Activated CD8-positive, alpha-beta T cell treated with anti-CD3 and anti-CD28 coated beads, Interleukin-2, amount 10 ng/mL, durations not matched to agents 7 days and 5 days (primary cell): ENCODE data around the gene LENG8. TPM values are rescaled to one million over a fixed set of nuclear protein-coding genes. Genes with fewer than 3 reads are reported as not detected.
"Not testable (repeated sequence)": the region's sequence is repeated elsewhere in the genome, so short reads cannot be mapped to it uniquely, and the experiment has no call there.

Source experiments
- ATAC-seq: fragments of 150-1000 bp; cut with Tn5 transposase; one replicate; pipeline ENCODE4 v1.10.0; 2021; ENCODE audit warnings: moderate library complexity
- CTCF ChIA-PET: fragments of 350-600 bp; sonication (Branson Sonifier 250); formaldehyde crosslinking; loops from one replicate; lab custom pipeline; 2021; ENCODE audit warnings: antibody characterized with exemption; lab: Charles Lee
- POLR2A ChIA-PET: fragments of 350-600 bp; sonication (Branson Sonifier 250); formaldehyde crosslinking; loops from one replicate; lab custom pipeline; 2021; ENCODE audit warnings: antibody characterized with exemption; lab: Charles Lee
- DNase-seq: peaks from one replicate; pipeline ENCODE4 v3.0.0-alpha.2; 2020
- H3K27ac Mint-ChIP-seq: one replicate; pipeline ENCODE4 v1.8.0; 2021; ENCODE audit warnings: mild to moderate bottlenecking, mixed read lengths
- H3K27me3 Mint-ChIP-seq: one replicate; pipeline ENCODE4 v1.8.0; 2021; ENCODE audit warnings: low read depth, mixed read lengths
- H3K36me3 Mint-ChIP-seq: one replicate; pipeline ENCODE4 v1.8.0; 2021; ENCODE audit warnings: low read depth, mixed read lengths
- H3K4me1 Mint-ChIP-seq: one replicate; pipeline ENCODE4 v1.8.0; 2021; ENCODE audit warnings: low read depth, mixed read lengths
- H3K4me3 Mint-ChIP-seq: one replicate; pipeline ENCODE4 v1.8.0; 2021; ENCODE audit warnings: mild to moderate bottlenecking, mixed read lengths
- H3K9me3 Mint-ChIP-seq: one replicate; pipeline ENCODE4 v1.8.0; 2022; ENCODE audit warnings: mixed read lengths; ENCODE audit not compliant: insufficient read depth
- total RNA-seq, 2 experiments: library from RNA; stranded (reverse); gene quantifications; one replicate each; pipeline ENCODE4 v1.2.3, GENCODE V29; 2021

The LENG8 gene
- total RNA-seq, 2 experiments from 2014 or later = 171 to 181 TPM

GRCh38 chr19:54477650-54478049, 28.7 kb downstream of the LENG8 start:
- CTCF ChIA-PET = interaction anchor here (0.9 to 1.9 kb wide), 4 partner anchors 197 to 403 kb away, joined by 3 to 12 read pairs (median 4); no protein-coding TSS in a partner anchor

GRCh38 chr19:54478677-54479266, 29.8 kb downstream of the LENG8 start:
- Mint-ChIP-seq H3K9me3 (no peaks in the 10 kb centered on the region), H3K4me3 (no peak overlapping the region), H3K27me3 (peaks cover 28% of the 10 kb centered on the region), H3K36me3 (no peaks in the 10 kb centered on the region), H3K27ac (no peak overlapping the region), H3K4me1 (peaks cover 32% of the 10 kb centered on the region)
- ChIA-PET CTCF (interaction anchor here (0.7 to 4.8 kb wide), 11 partner anchors 40 to 203 kb away, joined by 3 to 48 read pairs (median 4); no protein-coding TSS in a partner anchor), POLR2A (no interaction called here)
- peak; percentile 49 for ATAC-seq
- DNase-seq = peak; percentile 64

More at GRCh38 chr19:54477650-54478049, 28.7 kb downstream of the LENG8 start:
- no peak for DNase-seq
- Mint-ChIP-seq H3K4me3 (no peak overlapping the region), H3K27me3 (peaks cover 34% of the 10 kb centered on the region), H3K27ac (no peak overlapping the region), H3K36me3 (no peaks in the 10 kb centered on the region), H3K4me1 (peaks cover 33% of the 10 kb centered on the region), H3K9me3 (no peaks in the 10 kb centered on the region)
- ATAC-seq = no peak
- POLR2A ChIA-PET = interaction anchor here (1.6 kb wide), 1 partner anchor 14 kb away, joined by 4 read pairs; the partner anchor contains the start of gene LENG9

- POLR2A ChIA-PET = no interaction called here
- ATAC-seq = no peak
- H3K27me3 Mint-ChIP-seq = peaks cover 27% of the 10 kb centered on the region
- CTCF ChIA-PET = interaction anchor here (0.8 to 4.8 kb wide), 6 partner anchors 39 to 201 kb away, joined by 3 to 48 read pairs (median 8); no protein-coding TSS in a partner anchor
- no peak overlapping the region for H3K27ac Mint-ChIP-seq
- H3K9me3 Mint-ChIP-seq = no peaks in the 10 kb centered on the region
- H3K36me3 Mint-ChIP-seq = no peaks in the 10 kb centered on the region
- H3K4me1 Mint-ChIP-seq = peaks cover 32% of the 10 kb centered on the region
- DNase-seq = no peak
- no peak overlapping the region for H3K4me3 Mint-ChIP-seq
Measured at GRCh38 chr19:54480051-54480450, 31.1 kb downstream of the LENG8 start.

- peak; percentile 60 for DNase-seq
- ATAC-seq = peak; percentile 64
- no peak overlapping the region for H3K27ac Mint-ChIP-seq
- H3K36me3 Mint-ChIP-seq = no peaks in the 10 kb centered on the region
- H3K9me3 Mint-ChIP-seq = no peaks in the 10 kb centered on the region
- H3K4me1 Mint-ChIP-seq = peaks cover 32% of the 10 kb centered on the region
- H3K27me3 Mint-ChIP-seq = peaks cover 30% of the 10 kb centered on the region
- no peak overlapping the region for H3K4me3 Mint-ChIP-seq
- ChIA-PET POLR2A (no interaction called here), CTCF (interaction anchor here (0.8 to 4.8 kb wide), 17 partner anchors 9 to 435 kb away, joined by 3 to 48 read pairs (median 3); partner anchors contain the start of gene CDC42EP5)
Measured at GRCh38 chr19:54481326-54481930, 32.4 kb downstream of the LENG8 start.

GRCh38 chr19:54482889-54483288, 33.9 kb downstream of the LENG8 start:
- CTCF ChIA-PET = interaction anchor here (2.3 to 4.8 kb wide), 3 partner anchors 13 to 191 kb away, joined by 7 to 48 read pairs (median 30); no protein-coding TSS in a partner anchor
- H3K27ac Mint-ChIP-seq = no peak overlapping the region
- H3K4me1 Mint-ChIP-seq = peaks cover 32% of the 10 kb centered on the region

GRCh38 chr19:54484451-54484850, 35.5 kb downstream of the LENG8 start:
- Mint-ChIP-seq H3K9me3 (no peaks in the 10 kb centered on the region), H3K36me3 (no peaks in the 10 kb centered on the region), H3K4me3 (no peak overlapping the region), H3K27me3 (peaks cover 19% of the 10 kb centered on the region), H3K27ac (no peak overlapping the region), H3K4me1 (peaks cover 27% of the 10 kb centered on the region)
- no peak for ATAC-seq
- ChIA-PET POLR2A (no interaction called here), CTCF (no interaction called here)
- no peak for DNase-seq

More at GRCh38 chr19:54482889-54483288, 33.9 kb downstream of the LENG8 start:
- DNase-seq (no peak), ATAC-seq (no peak)
- Mint-ChIP-seq H3K4me3 (peak overlapping the region; percentile 29), H3K27me3 (peaks cover 19% of the 10 kb centered on the region), H3K9me3 (no peaks in the 10 kb centered on the region), H3K36me3 (no peaks in the 10 kb centered on the region)
- POLR2A ChIA-PET = no interaction called here

- Mint-ChIP-seq H3K4me3 (no peak overlapping the region), H3K27me3 (peaks cover 26% of the 10 kb centered on the region), H3K27ac (no peak overlapping the region), H3K9me3 (no peaks in the 10 kb centered on the region), H3K4me1 (peaks cover 15% of the 10 kb centered on the region), H3K36me3 (no peaks in the 10 kb centered on the region)
- ATAC-seq = no peak
- ChIA-PET CTCF (no interaction called here), POLR2A (no interaction called here)
- no peak for DNase-seq
Measured at GRCh38 chr19:54485851-54486250, 36.9 kb downstream of the LENG8 start.

- no peak for DNase-seq
- Mint-ChIP-seq H3K36me3 (no peaks in the 10 kb centered on the region), H3K27ac (no peak overlapping the region), H3K4me3 (no peak overlapping the region), H3K4me1 (no peaks in the 10 kb centered on the region), H3K9me3 (no peaks in the 10 kb centered on the region), H3K27me3 (peaks cover 33% of the 10 kb centered on the region)
- ChIA-PET CTCF (interaction anchor here (1.4 kb wide), 1 partner anchor 8 kb away, joined by 3 read pairs; no protein-coding TSS in a partner anchor), POLR2A (no interaction called here)
- ATAC-seq = no peak
Measured at GRCh38 chr19:54489341-54489740, 40.3 kb downstream of the LENG8 start.

GRCh38 chr19:54489766-54490165, 40.8 kb downstream of the LENG8 start:
- peaks cover 30% of the 10 kb centered on the region for H3K27me3 Mint-ChIP-seq
- DNase-seq (no peak), ATAC-seq (no peak)
- H3K9me3 Mint-ChIP-seq = no peaks in the 10 kb centered on the region
- CTCF ChIA-PET = interaction anchor here (1.4 kb wide), 1 partner anchor 8 kb away, joined by 3 read pairs; no protein-coding TSS in a partner anchor
- POLR2A ChIA-PET = no interaction called here
- no peak overlapping the region for H3K4me3 Mint-ChIP-seq
- no peak overlapping the region for H3K27ac Mint-ChIP-seq
- no peaks in the 10 kb centered on the region for H3K4me1 Mint-ChIP-seq
- H3K36me3 Mint-ChIP-seq = no peaks in the 10 kb centered on the region

- POLR2A ChIA-PET = interaction anchor here (1.0 kb wide), 1 partner anchor 10 kb away, joined by 3 read pairs; the partner anchor contains the start of gene LAIR2
- no peaks in the 10 kb centered on the region for H3K36me3 Mint-ChIP-seq
Measured at GRCh38 chr19:54492568-54492967, 43.6 kb downstream of the LENG8 start.

GRCh38 chr19:54493056-54493455, 44.1 kb downstream of the LENG8 start:
- H3K9me3 Mint-ChIP-seq, ATAC-seq, H3K4me1 Mint-ChIP-seq, H3K36me3 Mint-ChIP-seq, CTCF ChIA-PET, H3K27ac Mint-ChIP-seq, DNase-seq, H3K4me3 Mint-ChIP-seq, POLR2A ChIA-PET: not testable (repeated sequence)
- H3K27me3 Mint-ChIP-seq = peaks cover 41% of the 10 kb centered on the region

More at GRCh38 chr19:54492568-54492967, 43.6 kb downstream of the LENG8 start:
- ATAC-seq (no peak), DNase-seq (no peak)
- H3K27ac Mint-ChIP-seq = no peak overlapping the region
- H3K4me1 Mint-ChIP-seq = peaks cover 4% of the 10 kb centered on the region
- no peaks in the 10 kb centered on the region for H3K9me3 Mint-ChIP-seq
- CTCF ChIA-PET = no interaction called here
- no peak overlapping the region for H3K4me3 Mint-ChIP-seq
- H3K27me3 Mint-ChIP-seq = peaks cover 37% of the 10 kb centered on the region
